Loucy (cell line): ENCODE data around the gene CDC73.

Experiments
- CTCF ChIP-seq: fragments of 200-600 bp; sonication (generic); conservative IDR thresholded peaks from 2 replicates; pipeline ENCODE4 v1.5.1; 2014; ENCODE audit warnings: mild to moderate bottlenecking, antibody characterized with exemption, low read length
- EZH2phosphoT487 ChIP-seq: fragments of 200-600 bp; IDR thresholded peaks from 2 replicates; pipeline ENCODE4 v1.6.1; 2018; ENCODE audit warnings: antibody characterized with exemption, mild to moderate bottlenecking, moderate library complexity, borderline replicate concordance

- TF ChIP-seq CTCF, result no peak
- TF ChIP-seq EZH2phosphoT487, result no peak
Observed at GRCh38 chr1:193123751-193124150, 1.9 kb downstream of the CDC73 start.
